Measurements from ENCODE around the gene CNTRL. TPM values are rescaled to one million over a fixed set of nuclear protein-coding genes. Genes with fewer than 3 reads are reported as not detected.
"Not testable (repeated sequence)": the region's sequence is repeated elsewhere in the genome, so short reads cannot be mapped to it uniquely, and the experiment has no call there.

Gene CNTRL
- total and polyA plus RNA-seq, 4 donors, result 1.6 to 8.7 (median 4.4) TPM

- H3K4me3 ChIP-seq (ENCODE audit: low read depth in 1 of 3, low read length in 3 of 3), result no peak overlapping the region
- no peak overlapping the region for H3K27ac ChIP-seq (ENCODE audit: low read depth in 1 of 2, low read length in 2 of 2)
- 75% methylated on average over 3 of the region's 3 CpGs for WGBS
- H3K36me3 ChIP-seq (ENCODE audit: control insufficient read depth in 4 of 4, insufficient read depth in 3 of 4, low read depth in 1 of 4, low read length in 3 of 4), result peaks cover 0 to 3% (median 1%) of the 10 kb centered on the region in 4 donors
- no peaks in the 10 kb centered on the region for H3K27me3 ChIP-seq (ENCODE audit: control insufficient read depth in 4 of 4, insufficient read depth in 4 of 4, low read length in 3 of 4)
- peaks cover 0 to 21% (median 7%) of the 10 kb centered on the region in 4 donors for H3K4me1 ChIP-seq (ENCODE audit: control insufficient read depth in 4 of 4, insufficient read depth in 4 of 4, low read length in 3 of 4)
- DNase-seq (ENCODE audit: low spot score), result no peak
- no peak overlapping the region for H3K9ac ChIP-seq (ENCODE audit: low read depth in 1 of 2, low read length in 2 of 2)
- H3K9me3 ChIP-seq (ENCODE audit: control insufficient read depth in 4 of 4, low read length in 3 of 4), result no peaks in the 10 kb centered on the region
- no peak for TF ChIP-seq JUND (IDR thresholded peaks at IDR 0.05)
- TF ChIP-seq ZBTB33 (IDR thresholded peaks at IDR 0.05), result no peak
- no peak for TF ChIP-seq RXRA (IDR thresholded peaks at IDR 0.05)
- TF ChIP-seq SP1 (IDR thresholded peaks at IDR 0.05), result no peak
- no peak for TF ChIP-seq NR2F2 (IDR thresholded peaks at IDR 0.05)
- no peak for TF ChIP-seq GABPA (IDR thresholded peaks at IDR 0.05 in 1 of 2, conservative IDR thresholded peaks at IDR 0.05 in 1 of 2)
- TF ChIP-seq FOXA1 (IDR thresholded peaks at IDR 0.05), result no peak
- TF ChIP-seq REST (IDR thresholded peaks at IDR 0.05), result no peak
- no peak for TF ChIP-seq CTCF (IDR thresholded peaks at IDR 0.05; ENCODE audit: low read depth, low read length, missing input control)
- no peak for TF ChIP-seq TAF1 (conservative IDR thresholded peaks at IDR 0.05)
- TF ChIP-seq FOXA2 (IDR thresholded peaks at IDR 0.05), result no peak
- TF ChIP-seq RAD21 (IDR thresholded peaks at IDR 0.05), result no peak
- TF ChIP-seq HNF4G (IDR thresholded peaks at IDR 0.05), result no peak
- no peak for TF ChIP-seq YY1 (IDR thresholded peaks at IDR 0.05)
- no peak for TF ChIP-seq MAX (IDR thresholded peaks at IDR 0.05)
- TF ChIP-seq HNF4A (conservative IDR thresholded peaks at IDR 0.05), result no peak
- TF ChIP-seq EGR1 (IDR thresholded peaks at IDR 0.05; ENCODE audit: low read depth in 2 of 2), result no peak
- TF ChIP-seq ATF3 (IDR thresholded peaks at IDR 0.05), result no peak
Measured at GRCh38 chr9:121125590-121125989, 50.8 kb downstream of the CNTRL start.

- DNase-seq (ENCODE audit: low spot score); H3K27me3 ChIP-seq (ENCODE audit: control insufficient read depth in 4 of 4, insufficient read depth in 4 of 4, low read length in 3 of 4); H3K4me3 ChIP-seq (ENCODE audit: low read depth in 1 of 3, low read length in 3 of 3); H3K9me3 ChIP-seq (ENCODE audit: control insufficient read depth in 4 of 4, low read length in 3 of 4); H3K27ac ChIP-seq (ENCODE audit: low read depth in 1 of 2, low read length in 2 of 2); H3K9ac ChIP-seq (ENCODE audit: low read depth in 1 of 2, low read length in 2 of 2); H3K36me3 ChIP-seq (ENCODE audit: control insufficient read depth in 4 of 4, insufficient read depth in 3 of 4, low read depth in 1 of 4, low read length in 3 of 4); H3K4me1 ChIP-seq (ENCODE audit: control insufficient read depth in 4 of 4, insufficient read depth in 4 of 4, low read length in 3 of 4): not testable (repeated sequence)
- WGBS, result 76% methylated on average over 3 of the region's 3 CpGs
Measured at GRCh38 chr9:121129384-121129783, 54.6 kb downstream of the CNTRL start.

Data from liver (tissue), 9 donors.